ENCODE data around the gene ZNF277.
"Not testable (repeated sequence)": the region's sequence is repeated elsewhere in the genome, so short reads cannot be mapped to it uniquely, and the experiment has no call there.

The ZNF277 gene

GRCh38 chr7:112212571-112212970 lies 6.1 kb downstream of the ZNF277 start:
- DNase-seq (ENCODE audit: low read depth in 2 of 2): no peak

DNA sequence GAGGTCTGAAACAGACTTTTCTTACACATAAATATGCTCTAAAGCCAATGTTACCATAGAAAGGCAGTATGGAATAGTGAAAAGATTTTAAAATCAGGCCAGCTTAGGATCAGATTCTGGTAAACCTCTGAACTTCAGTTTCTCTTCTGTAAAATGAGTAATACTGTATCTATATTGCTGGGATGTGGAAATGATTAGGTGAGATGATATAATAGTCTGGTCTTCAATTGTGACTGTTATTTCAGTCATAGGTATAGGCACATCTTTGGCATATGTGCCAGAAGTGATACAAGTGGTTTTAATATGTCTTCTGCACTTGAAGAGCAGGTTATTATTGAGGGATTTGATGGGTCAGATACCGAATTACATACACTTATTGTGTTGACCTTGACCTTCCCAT lies 7.2 kb downstream of the ZNF277 start:
- DNase-seq (ENCODE audit: low read depth in 2 of 2): no peak

- DNase-seq (ENCODE audit: low read depth in 2 of 2): no peak
Observed at GRCh38 chr7:112214268-112214667, 7.8 kb downstream of the ZNF277 start.

DNA sequence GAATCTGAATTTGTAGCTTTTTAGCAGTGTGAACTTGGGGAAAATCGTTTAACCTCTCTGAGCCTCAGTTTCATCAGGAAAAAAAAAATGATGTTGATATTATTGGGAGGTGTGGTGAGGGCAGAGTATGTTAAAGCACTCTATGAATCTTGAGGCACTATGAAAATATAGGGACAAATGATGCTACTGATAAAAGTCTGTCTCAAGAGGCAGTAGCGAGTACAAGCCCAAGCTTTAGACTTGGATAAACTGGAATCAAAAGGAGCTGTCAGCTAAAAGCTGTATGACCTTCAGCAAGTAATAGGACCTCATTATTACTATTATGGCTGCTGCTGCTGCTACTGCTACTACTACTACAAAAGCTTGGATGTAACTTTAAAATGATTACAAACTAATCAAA lies 8.4 kb downstream of the ZNF277 start:
- DNase-seq (ENCODE audit: low read depth in 2 of 2): no peak

DNA sequence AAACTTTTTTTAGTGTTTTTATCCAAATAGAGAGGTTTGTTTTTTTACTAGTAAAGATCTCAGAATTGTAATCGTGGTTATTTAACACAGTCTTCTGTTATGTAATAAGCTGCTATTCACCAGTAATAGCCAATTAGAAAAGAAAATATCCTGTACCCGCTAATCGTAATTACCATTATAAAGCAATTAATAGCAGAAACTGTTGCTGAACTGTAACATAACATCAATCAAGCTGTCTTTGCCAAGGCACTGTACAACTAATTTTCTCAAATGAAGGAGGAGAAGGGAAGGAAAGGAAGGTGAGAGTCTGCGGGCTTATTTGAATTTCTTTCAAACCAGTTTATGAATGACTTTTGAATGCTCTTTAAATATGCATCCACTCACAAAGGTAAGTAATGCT lies 9.3 kb downstream of the ZNF277 start:
- DNase-seq (ENCODE audit: low read depth in 2 of 2): no peak

GRCh38 chr7:112220877-112221434 lies 14.5 kb downstream of the ZNF277 start:
- DNase-seq (ENCODE audit: low read depth in 2 of 2): no peak

- no peak for DNase-seq (ENCODE audit: low read depth in 2 of 2)
Observed at GRCh38 chr7:112223310-112223709, 16.8 kb downstream of the ZNF277 start.

- DNase-seq (ENCODE audit: low read depth in 2 of 2): no peak
Observed at GRCh38 chr7:112224186-112224585, 17.7 kb downstream of the ZNF277 start.

GRCh38 chr7:112225006-112225405 lies 18.5 kb downstream of the ZNF277 start:
- DNase-seq (ENCODE audit: low read depth in 2 of 2): no peak

DNA sequence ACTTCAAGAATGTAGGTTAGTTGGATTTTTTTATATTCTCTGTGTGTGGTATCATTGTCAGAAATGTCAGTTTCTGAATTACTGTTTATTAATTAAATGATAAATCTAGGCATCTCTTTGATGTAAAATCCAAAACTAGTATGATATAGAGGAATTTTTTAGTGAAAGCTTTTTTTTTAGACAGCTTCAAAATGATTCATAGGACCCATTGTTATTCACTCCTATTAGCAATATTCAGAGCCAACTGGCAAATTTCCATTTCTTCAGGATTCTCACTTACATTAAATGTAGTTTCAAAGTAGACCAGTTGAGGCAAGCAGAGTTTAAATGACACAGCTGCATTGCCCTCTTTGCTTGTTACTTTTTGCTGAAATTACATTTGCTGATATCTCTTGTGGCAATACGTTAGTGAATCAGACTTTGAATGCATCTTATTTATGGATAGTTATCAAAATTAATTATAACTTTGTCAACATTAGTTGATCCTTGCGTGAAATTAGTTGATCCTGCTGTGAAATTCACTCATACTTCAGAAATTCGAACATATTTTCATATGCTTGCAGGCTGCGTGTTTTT lies 20.3 kb downstream of the ZNF277 start:
- no peak for DNase-seq (ENCODE audit: low read depth in 2 of 2)

GRCh38 chr7:112228632-112229031 lies 22.1 kb downstream of the ZNF277 start:
- no peak for DNase-seq (ENCODE audit: low read depth in 2 of 2)

DNA sequence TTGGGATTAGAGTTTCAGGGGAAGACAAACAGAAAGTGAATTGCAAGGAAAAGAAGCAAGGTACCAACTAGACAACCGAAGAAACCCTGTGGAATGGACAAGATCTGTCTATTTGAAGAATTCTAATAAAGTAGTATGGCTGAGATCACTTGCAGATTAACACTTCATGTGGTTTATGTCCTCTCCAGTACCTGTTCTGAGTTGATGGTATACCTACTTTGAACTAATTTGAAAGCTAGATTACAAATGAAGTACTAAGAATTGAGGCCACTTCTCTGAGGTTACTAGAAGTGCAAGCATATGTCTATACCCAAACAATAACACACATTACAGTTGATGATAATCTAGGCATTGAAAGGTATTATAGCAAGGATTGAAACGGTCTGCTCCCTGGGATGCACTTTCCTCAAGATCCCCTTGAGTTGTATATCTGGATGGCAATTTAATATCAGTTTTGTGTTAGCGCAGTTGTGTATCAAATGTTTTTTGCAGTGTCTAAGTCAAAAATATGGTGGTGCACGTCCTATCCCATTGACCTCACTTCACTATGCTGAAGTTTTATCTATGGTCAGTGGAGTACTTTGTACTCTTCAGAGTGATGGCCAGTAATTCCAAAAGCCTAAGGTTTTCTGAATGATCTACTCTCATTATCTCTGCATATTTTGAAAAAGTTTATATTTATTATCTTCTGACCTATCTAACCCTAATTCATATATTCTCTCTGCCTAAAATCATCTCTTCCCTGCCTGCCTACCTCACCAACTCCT lies 25.9 kb downstream of the ZNF277 start:
- no peak for DNase-seq (ENCODE audit: low read depth in 2 of 2)

GRCh38 chr7:112233048-112233697 lies 26.7 kb downstream of the ZNF277 start:
- DNase-seq (ENCODE audit: low read depth in 2 of 2): no peak

- DNase-seq (ENCODE audit: low read depth in 2 of 2): no peak
Observed at GRCh38 chr7:112234147-112234546, 27.7 kb downstream of the ZNF277 start.

DNA sequence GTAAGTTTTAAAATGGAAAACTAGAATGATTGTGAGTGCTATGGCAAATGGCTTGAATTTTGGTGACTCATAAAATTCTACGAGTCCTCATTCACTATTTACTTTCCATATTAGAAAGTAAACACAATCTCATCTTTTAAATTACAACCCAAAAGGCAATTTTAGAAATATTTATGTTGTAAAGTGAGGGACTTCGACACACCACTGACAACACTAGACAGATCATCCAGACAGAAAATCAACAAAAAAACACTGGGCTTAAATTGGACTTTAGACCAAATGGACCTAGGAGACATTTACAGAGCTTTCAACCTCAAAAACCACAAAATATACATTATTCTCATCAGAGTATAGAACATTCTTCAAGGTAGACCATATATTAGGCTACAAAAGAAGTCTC lies 30.1 kb downstream of the ZNF277 start:
- no peak for DNase-seq (ENCODE audit: low read depth in 2 of 2)

DNA sequence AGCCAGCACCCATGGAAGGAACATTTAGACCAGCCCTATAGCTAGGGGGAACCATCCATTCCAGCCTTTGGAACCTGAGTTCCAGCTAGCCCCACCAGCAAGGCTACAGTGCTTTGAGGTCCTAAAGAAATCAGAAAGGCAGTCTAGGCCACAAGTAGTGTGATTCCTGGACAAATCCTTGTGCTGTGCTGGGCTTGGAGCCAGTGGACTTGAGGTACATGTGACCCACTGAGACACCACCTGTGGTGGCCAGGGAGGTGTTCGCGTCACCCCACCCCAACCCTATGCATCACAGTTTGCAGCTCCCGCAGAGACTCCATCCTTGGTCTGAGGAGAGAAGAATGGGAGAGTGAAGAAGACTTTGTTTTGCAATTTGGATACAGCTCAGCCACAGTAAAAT lies 31.8 kb downstream of the ZNF277 start:
- no peak for DNase-seq (ENCODE audit: low read depth in 2 of 2)

DNA sequence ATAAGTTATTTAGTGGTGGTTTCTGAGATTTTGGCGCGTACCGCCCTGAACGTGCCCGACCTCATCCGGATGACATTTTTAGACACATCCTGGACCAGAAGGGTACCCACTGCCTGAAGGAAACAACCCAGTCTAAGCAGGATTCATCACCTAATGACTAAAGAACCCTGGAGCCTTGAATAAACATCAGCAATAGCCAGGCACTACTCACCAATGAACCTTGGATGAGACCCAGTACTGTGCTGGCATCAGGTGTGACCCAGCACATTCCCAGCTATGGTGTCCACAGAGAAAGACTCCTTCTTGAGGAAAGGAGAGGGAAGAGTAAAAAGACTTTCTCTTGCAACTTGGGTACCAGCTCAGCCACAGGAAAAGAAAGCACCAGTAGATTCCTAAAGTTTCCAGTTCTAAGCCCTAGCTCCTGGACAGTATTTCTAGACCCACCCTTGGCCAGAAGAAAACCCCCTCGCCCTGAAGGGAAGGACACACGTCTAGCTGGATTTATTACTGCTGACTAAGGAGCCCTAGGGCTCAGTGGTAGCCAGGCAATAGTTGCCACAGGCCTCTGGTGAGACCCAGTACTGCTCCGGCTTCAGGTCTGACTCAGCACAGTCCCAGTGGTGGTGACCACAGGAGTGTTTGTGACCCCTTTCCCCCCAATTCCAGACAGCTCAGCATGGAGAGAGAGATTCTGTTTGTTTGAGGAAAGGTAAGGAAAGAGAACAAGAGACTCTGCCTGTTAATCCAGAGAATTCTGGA lies 32.5 kb downstream of the ZNF277 start:
- no peak for DNase-seq (ENCODE audit: low read depth in 2 of 2)

DNA sequence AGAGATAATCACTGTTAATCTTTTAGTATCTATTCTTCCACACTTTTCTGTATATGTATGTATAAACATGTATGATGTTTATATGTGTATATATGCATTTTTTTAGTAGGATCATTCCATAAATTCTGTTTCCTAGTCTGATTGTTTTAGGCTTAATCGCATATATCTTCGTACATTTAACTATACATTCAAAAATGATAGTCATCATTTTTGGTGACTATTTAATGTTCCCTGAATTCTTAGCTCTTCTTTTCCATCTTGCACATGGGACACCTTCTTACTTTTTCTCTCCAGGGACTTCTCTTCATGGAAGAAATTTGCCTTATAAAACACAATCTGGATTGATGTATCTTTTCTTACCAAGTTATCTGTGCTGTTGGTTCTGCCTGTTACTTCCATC lies 42.1 kb downstream of the ZNF277 start:
- no peak for DNase-seq (ENCODE audit: low read depth in 2 of 2)

DNA sequence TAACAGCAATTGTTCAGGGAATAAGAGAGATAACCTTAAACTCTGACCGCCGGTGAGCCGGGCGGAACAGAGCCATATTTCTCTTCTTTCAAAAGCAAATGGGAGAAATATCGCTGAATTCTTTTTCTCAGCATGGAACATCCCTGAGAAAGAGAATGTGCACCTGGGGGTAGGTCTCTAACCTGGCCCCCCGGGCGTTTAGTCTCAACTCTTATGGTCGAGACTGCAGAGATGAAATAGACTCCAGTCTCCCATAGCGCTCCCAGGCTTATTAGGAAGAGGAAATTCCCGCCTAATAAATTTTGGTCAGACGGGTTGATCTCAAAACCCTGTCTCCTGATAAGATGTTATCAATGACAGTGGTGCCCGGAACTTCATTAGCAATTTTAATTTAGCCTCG lies 43.5 kb downstream of the ZNF277 start:
- not testable (repeated sequence) for DNase-seq (ENCODE audit: low read depth in 2 of 2)

- no peak for DNase-seq (ENCODE audit: low read depth in 2 of 2)
Observed at GRCh38 chr7:112252141-112252540, 45.6 kb downstream of the ZNF277 start.

DNA sequence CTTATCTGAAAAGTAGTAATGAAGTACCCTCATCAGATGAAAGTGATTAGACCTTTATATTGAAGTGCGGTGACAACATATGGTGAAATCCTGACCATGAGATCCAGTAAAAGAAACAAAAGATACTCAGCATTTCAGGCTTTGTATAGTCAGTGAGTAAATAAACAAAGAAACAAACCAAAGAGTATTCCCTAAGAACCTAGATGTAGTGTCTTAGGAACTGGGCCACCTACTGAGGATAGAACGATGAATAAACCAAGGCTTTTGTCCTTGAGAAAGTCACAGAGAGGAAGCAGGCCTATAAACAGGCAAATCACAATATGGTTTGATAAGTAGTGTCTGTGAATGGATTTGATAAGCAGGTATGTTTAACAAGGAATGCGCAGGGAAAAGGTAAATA lies 46.2 kb downstream of the ZNF277 start:
- DNase-seq (ENCODE audit: low read depth in 2 of 2): no peak

DNA sequence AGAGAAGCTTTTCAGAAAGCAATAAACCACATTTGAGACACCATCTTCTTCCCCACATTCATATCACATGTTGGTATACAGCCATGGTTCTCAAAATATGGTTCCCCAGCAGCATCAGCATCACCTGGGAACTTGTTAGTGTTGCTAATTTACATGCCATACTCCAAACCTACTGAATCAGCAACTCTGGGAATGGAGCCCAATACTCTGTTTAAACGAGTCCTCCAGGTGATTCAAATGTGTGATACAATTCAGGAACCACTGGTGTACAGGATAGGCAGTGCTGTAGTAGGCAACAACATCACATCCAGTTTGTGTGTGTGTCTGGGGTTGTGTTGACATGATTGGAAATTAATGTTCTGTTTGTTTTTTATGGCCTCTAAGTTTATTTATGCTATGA lies 47.7 kb downstream of the ZNF277 start:
- DNase-seq (ENCODE audit: low read depth in 2 of 2): no peak

All from stimulated activated CD8-positive, alpha-beta memory T cell treated with anti-CD3 and anti-CD28 coated beads, Interleukin-2, amount 100 ng/mL, for 48 hours (primary cell).